Measurements from ENCODE around the gene UCP2. TPM values are rescaled to one million over a fixed set of nuclear protein-coding genes. Genes with fewer than 3 reads are reported as not detected.
A peak's percentile ranks its signal among the peaks of the same experiment; 100 is the strongest.

UCP2 gene
- total RNA-seq, 3 donors from 2014 or later (not counting 1 experiment from before 2014, with no cell fraction given) = 463 to 946 (median 562) TPM

- TF ChIP-seq CTCF (IDR thresholded peaks at IDR 0.05) = no peak
- ATAC-seq = no peak
- DNase-seq = no peak
- no peak overlapping the region for H3K4me3 ChIP-seq (ENCODE audit: low read length)
- H3K27ac Mint-ChIP-seq = peak overlapping the region in 1 of 2 donors; percentile 42
- no peak overlapping the region for H3K4me3 Mint-ChIP-seq
- no peaks in the 10 kb centered on the region for H3K27me3 Mint-ChIP-seq (ENCODE audit: low read depth in 2 of 2)
- WGBS (ENCODE audit: insufficient coverage) = 93% methylated on average over 5 of the region's 5 CpGs
- no peak overlapping the region for H3K27ac ChIP-seq (ENCODE audit: low read length)
- H3K36me3 ChIP-seq (ENCODE audit: control insufficient read depth, insufficient read depth, low read length) = peaks cover 5% of the 10 kb centered on the region
- H3K36me3 Mint-ChIP-seq = no peaks in the 10 kb centered on the region
- H3K27me3 ChIP-seq (ENCODE audit: control insufficient read depth, insufficient read depth, low read length) = no peaks in the 10 kb centered on the region
- peaks cover 65% of the 10 kb centered on the region for H3K4me1 ChIP-seq (ENCODE audit: control insufficient read depth, insufficient read depth, low read length)
- no peaks in the 10 kb centered on the region for H3K9me3 ChIP-seq (ENCODE audit: control insufficient read depth, insufficient read depth, low read length)
- H3K9me3 Mint-ChIP-seq = no peaks in the 10 kb centered on the region
- H3K4me1 Mint-ChIP-seq = peaks cover 22 to 23% of the 10 kb centered on the region in 2 donors
- intact Hi-C loops (cut with micrococcal nuclease) = no loop called here
Observed at GRCh38 chr11:74015919-74016684, 33.5 kb upstream of the UCP2 start.

- DNase-seq = no peak
- ATAC-seq = no peak
- H3K4me1 ChIP-seq (ENCODE audit: control insufficient read depth, insufficient read depth, low read length) = peaks cover 65% of the 10 kb centered on the region
- Mint-ChIP-seq H3K4me1 (peaks cover 33 to 35% of the 10 kb centered on the region in 2 donors), H3K4me3 (no peak overlapping the region), H3K27me3 (ENCODE audit: low read depth in 2 of 2) (no peaks in the 10 kb centered on the region), H3K27ac (no peak overlapping the region), H3K36me3 (no peaks in the 10 kb centered on the region), H3K9me3 (no peaks in the 10 kb centered on the region)
- H3K4me3 ChIP-seq (ENCODE audit: low read length) = no peak overlapping the region
- H3K9me3 ChIP-seq (ENCODE audit: control insufficient read depth, insufficient read depth, low read length) = no peaks in the 10 kb centered on the region
- no peak for TF ChIP-seq CTCF (IDR thresholded peaks at IDR 0.05)
- no peaks in the 10 kb centered on the region for H3K27me3 ChIP-seq (ENCODE audit: control insufficient read depth, insufficient read depth, low read length)
- intact Hi-C loops (cut with micrococcal nuclease) = no loop called here
- H3K27ac ChIP-seq (ENCODE audit: low read length) = no peak overlapping the region
- WGBS (ENCODE audit: insufficient coverage) = 70% methylated on average over 2 of the region's 2 CpGs
- H3K36me3 ChIP-seq (ENCODE audit: control insufficient read depth, insufficient read depth, low read length) = peaks cover 5% of the 10 kb centered on the region
Observed at GRCh38 chr11:74014880-74015279, 32.2 kb upstream of the UCP2 start.

- no peaks in the 10 kb centered on the region for H3K9me3 ChIP-seq (ENCODE audit: control insufficient read depth, insufficient read depth, low read length)
- DNase-seq (no peak), ATAC-seq (no peak)
- H3K4me1 ChIP-seq (ENCODE audit: control insufficient read depth, insufficient read depth, low read length) = peaks cover 65% of the 10 kb centered on the region
- no peaks in the 10 kb centered on the region for H3K27me3 Mint-ChIP-seq (ENCODE audit: low read depth in 2 of 2)
- H3K4me1 Mint-ChIP-seq = peaks cover 35 to 48% of the 10 kb centered on the region in 2 donors
- TF ChIP-seq CTCF (IDR thresholded peaks at IDR 0.05) = no peak
- H3K27ac Mint-ChIP-seq = no peak overlapping the region
- H3K36me3 ChIP-seq (ENCODE audit: control insufficient read depth, insufficient read depth, low read length) = peaks cover 5% of the 10 kb centered on the region
- H3K27me3 ChIP-seq (ENCODE audit: control insufficient read depth, insufficient read depth, low read length) = no peaks in the 10 kb centered on the region
- 99% methylated on average over 8 of the region's 8 CpGs for WGBS (ENCODE audit: insufficient coverage)
- intact Hi-C loops (cut with micrococcal nuclease) = no loop called here
- H3K27ac ChIP-seq (ENCODE audit: low read length) = no peak overlapping the region
- H3K36me3 Mint-ChIP-seq = no peaks in the 10 kb centered on the region
- no peak overlapping the region for H3K4me3 Mint-ChIP-seq
- no peak overlapping the region for H3K4me3 ChIP-seq (ENCODE audit: low read length)
- no peaks in the 10 kb centered on the region for H3K9me3 Mint-ChIP-seq
Observed at GRCh38 chr11:74013141-74013540, 30.5 kb upstream of the UCP2 start.

Measured in natural killer cell (primary cell).